Cerebellar cortex (tissue), 1 donor: ENCODE measurements around the gene EFEMP1.

Experiments
- DNase-seq: peaks from one replicate; pipeline ENCODE4 v3.0.0-alpha.2; 2015; ENCODE audit warnings: low spot score

EFEMP1 gene

GRCh38 chr2:55932843-55933242, 9.3 kb upstream of the EFEMP1 start:
- DNase-seq: no peak

- no peak for DNase-seq
Observed at GRCh38 chr2:55931281-55931680, 7.7 kb upstream of the EFEMP1 start.

GRCh38 chr2:55929476-55929875, 5.9 kb upstream of the EFEMP1 start:
- no peak for DNase-seq

- DNase-seq: no peak
Observed at GRCh38 chr2:55926974-55927373, 3.4 kb upstream of the EFEMP1 start.

GRCh38 chr2:55926246-55926645, 2.7 kb upstream of the EFEMP1 start:
- DNase-seq: no peak

- DNase-seq: no peak
Observed at GRCh38 chr2:55923982-55924321, 370 bp upstream of the EFEMP1 start.

- DNase-seq: no peak
Observed at GRCh38 chr2:55922291-55922907, 1.2 kb downstream of the EFEMP1 start.

- DNase-seq: no peak
Observed at GRCh38 chr2:55919574-55919973, 4.0 kb downstream of the EFEMP1 start.

- DNase-seq: no peak
Observed at GRCh38 chr2:55918856-55919255, 4.7 kb downstream of the EFEMP1 start.

GRCh38 chr2:55917713-55918390, 5.7 kb downstream of the EFEMP1 start:
- no peak for DNase-seq

- no peak for DNase-seq
Observed at GRCh38 chr2:55917117-55917516, 6.5 kb downstream of the EFEMP1 start.

GRCh38 chr2:55916473-55917049, 7.0 kb downstream of the EFEMP1 start:
- DNase-seq: no peak

- no peak for DNase-seq
Observed at GRCh38 chr2:55914786-55915185, 8.8 kb downstream of the EFEMP1 start.

GRCh38 chr2:55912926-55913325, 10.7 kb downstream of the EFEMP1 start:
- DNase-seq: no peak

GRCh38 chr2:55910077-55910476, 13.5 kb downstream of the EFEMP1 start:
- DNase-seq: no peak

- DNase-seq: no peak
Observed at GRCh38 chr2:55907686-55908085, 15.9 kb downstream of the EFEMP1 start.

- no peak for DNase-seq
Observed at GRCh38 chr2:55906993-55907392, 16.6 kb downstream of the EFEMP1 start.

GRCh38 chr2:55903727-55904126, 19.9 kb downstream of the EFEMP1 start:
- DNase-seq: no peak

GRCh38 chr2:55902971-55903370, 20.6 kb downstream of the EFEMP1 start:
- no peak for DNase-seq

GRCh38 chr2:55902429-55902828, 21.2 kb downstream of the EFEMP1 start:
- DNase-seq: no peak

GRCh38 chr2:55901941-55902340, 21.6 kb downstream of the EFEMP1 start:
- no peak for DNase-seq

- no peak for DNase-seq
Observed at GRCh38 chr2:55901322-55901721, 22.3 kb downstream of the EFEMP1 start.

GRCh38 chr2:55899881-55900280, 23.7 kb downstream of the EFEMP1 start:
- DNase-seq: no peak
